HepG2 (cell line): ENCODE measurements around the gene RIC3.

Experiments
- ARNTL ChIP-seq: sonication (generic); formaldehyde crosslinking; IDR thresholded peaks from 2 replicates; pipeline ENCODE4 v1.4.0; 2020; ENCODE audit warnings: mild to moderate bottlenecking, missing genetic modification reagents
- ATF2 ChIP-seq: sonication (generic); formaldehyde crosslinking; IDR thresholded peaks from 2 replicates; pipeline ENCODE4 v1.4.0; 2020; ENCODE audit warnings: missing genetic modification reagents
- MZF1 ChIP-seq: sonication (generic); formaldehyde crosslinking; IDR thresholded peaks from 2 replicates; pipeline ENCODE4 v1.8.1; 2023; ENCODE audit warnings: mild to moderate bottlenecking, missing genetic modification reagents, borderline replicate concordance
- POLR2AphosphoS2 ChIP-seq: IDR thresholded peaks from 2 replicates; pipeline ENCODE4 v1.6.1; 2011; ENCODE audit warnings: low read depth, low read length, improper control_type of control experiment
- RXRA ChIP-seq: sonication (generic); formaldehyde crosslinking; IDR thresholded peaks from 2 replicates; pipeline ENCODE4 v1.5.1; 2020; ENCODE audit warnings: missing genetic modification reagents
- SIN3B ChIP-seq: fragments of 150-350 bp; IDR thresholded peaks from 2 replicates; pipeline ENCODE4 v1.6.1; 2014; ENCODE audit warnings: low read length
- SMC3 ChIP-seq: IDR thresholded peaks from 2 replicates; pipeline ENCODE4 v1.6.1; 2011; ENCODE audit warnings: low read length, improper control_type of control experiment
- SRSF4 ChIP-seq: fragments of 200-400 bp; formaldehyde crosslinking; IDR thresholded peaks from one replicate; pipeline ENCODE4 v1.6.1; 2018; ENCODE audit warnings: mild to moderate bottlenecking, low read depth, low read length, moderate library complexity; ENCODE audit not compliant: poor library complexity, severe bottlenecking
- ZIK1 ChIP-seq: sonication (generic); formaldehyde crosslinking; IDR thresholded peaks from 2 replicates; pipeline ENCODE4 v1.5.0; 2020; ENCODE audit warnings: mild to moderate bottlenecking, low read depth, missing genetic modification reagents, borderline replicate concordance
- ZNF207 ChIP-seq: fragments of 450-650 bp; IDR thresholded peaks from 2 replicates; pipeline ENCODE4 v1.6.1; 2016; ENCODE audit warnings: antibody characterized with exemption, borderline replicate concordance
- ZNF615 ChIP-seq: sonication (generic); formaldehyde crosslinking; IDR thresholded peaks from 2 replicates; pipeline ENCODE4 v1.5.0; 2020; ENCODE audit warnings: mild to moderate bottlenecking, missing genetic modification reagents, borderline replicate concordance
- ZNF790 ChIP-seq: sonication (generic); formaldehyde crosslinking; IDR thresholded peaks from 2 replicates; pipeline ENCODE4 v1.8.0; 2022; ENCODE audit warnings: missing genetic modification reagents, mild to moderate bottlenecking, borderline replicate concordance
- TF ChIP-seq, protein P1 (sequence below): sonication (generic); formaldehyde crosslinking; IDR thresholded peaks from 2 replicates; pipeline ENCODE4 v1.5.0; 2020; ENCODE audit warnings: mild to moderate bottlenecking, missing genetic modification reagents, moderate library complexity

GRCh38 chr11:8056810-8057463 is 111.9 kb downstream of the RIC3 start:
- TF ChIP-seq SIN3B (no peak), RXRA (CRISPR knock-in tag) (no peak), MZF1 (CRISPR knock-in tag) (no peak), ZNF207 (no peak), ATF2 (CRISPR knock-in tag) (no peak), POLR2AphosphoS2 (no peak), ZIK1 (CRISPR knock-in tag) (no peak), SMC3 (no peak), ZNF615 (CRISPR knock-in tag) (no peak), ARNTL (CRISPR knock-in tag) (no peak), SRSF4 (no peak), ZNF790 (CRISPR knock-in tag) (no peak)
- TF ChIP-seq, protein P1, sequence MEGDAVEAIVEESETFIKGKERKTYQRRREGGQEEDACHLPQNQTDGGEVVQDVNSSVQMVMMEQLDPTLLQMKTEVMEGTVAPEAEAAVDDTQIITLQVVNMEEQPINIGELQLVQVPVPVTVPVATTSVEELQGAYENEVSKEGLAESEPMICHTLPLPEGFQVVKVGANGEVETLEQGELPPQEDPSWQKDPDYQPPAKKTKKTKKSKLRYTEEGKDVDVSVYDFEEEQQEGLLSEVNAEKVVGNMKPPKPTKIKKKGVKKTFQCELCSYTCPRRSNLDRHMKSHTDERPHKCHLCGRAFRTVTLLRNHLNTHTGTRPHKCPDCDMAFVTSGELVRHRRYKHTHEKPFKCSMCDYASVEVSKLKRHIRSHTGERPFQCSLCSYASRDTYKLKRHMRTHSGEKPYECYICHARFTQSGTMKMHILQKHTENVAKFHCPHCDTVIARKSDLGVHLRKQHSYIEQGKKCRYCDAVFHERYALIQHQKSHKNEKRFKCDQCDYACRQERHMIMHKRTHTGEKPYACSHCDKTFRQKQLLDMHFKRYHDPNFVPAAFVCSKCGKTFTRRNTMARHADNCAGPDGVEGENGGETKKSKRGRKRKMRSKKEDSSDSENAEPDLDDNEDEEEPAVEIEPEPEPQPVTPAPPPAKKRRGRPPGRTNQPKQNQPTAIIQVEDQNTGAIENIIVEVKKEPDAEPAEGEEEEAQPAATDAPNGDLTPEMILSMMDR: no peak
